OCI-LY3 (cell line): ENCODE data around the gene OOEP.

Source experiments
- H2AFZ ChIP-seq: fragments of 200-600, 300-600 bp; shearing (Covaris generic); 2 replicates; pipeline ENCODE4 v1.6.0; 2014; ENCODE audit warnings: antibody characterized with exemption, low read depth, low read length
- H3K27ac ChIP-seq: fragments of 200-600, 300-600 bp; sonication (generic); 2 replicates; pipeline ENCODE4 v1.5.1; 2014; ENCODE audit warnings: mild to moderate bottlenecking, low read length, moderate library complexity, mixed read lengths
- H3K27me3 ChIP-seq: fragments of 200-600, 300-600 bp; sonication (generic); 2 replicates; pipeline ENCODE4 v1.6.1; 2014; ENCODE audit warnings: low read depth, low read length, mixed read lengths
- H3K36me3 ChIP-seq: fragments of 200-600, 300-600 bp; sonication (generic); replicated peaks from 2 replicates; pipeline ENCODE3; 2014; ENCODE audit warnings: low read depth, low read length, mixed read lengths
- H3K4me1 ChIP-seq: fragments of 300-600, 200-600 bp; sonication (generic); 2 replicates; pipeline ENCODE4 v1.6.1; 2014; ENCODE audit warnings: low read length, mixed read lengths
- H3K4me2 ChIP-seq: fragments of 200-600, 300-600 bp; sonication (generic); 2 replicates; pipeline ENCODE4 v1.6.1; 2014; ENCODE audit warnings: low read length, mixed read lengths
- H3K4me3 ChIP-seq: fragments of 300-600, 200-600 bp; sonication (generic); 2 replicates; pipeline ENCODE4 v1.5.1; 2014; ENCODE audit warnings: antibody characterized with exemption, mild to moderate bottlenecking, low read length, moderate library complexity
- H3K79me2 ChIP-seq: fragments of 300-600, 200-600 bp; shearing (Covaris generic); 2 replicates; pipeline ENCODE4 v1.6.1; 2014; ENCODE audit warnings: mild to moderate bottlenecking, low read length, mixed read lengths
- H3K9ac ChIP-seq: fragments of 300-600, 200-600 bp; shearing (Covaris generic); 2 replicates; pipeline ENCODE4 v1.6.0; 2014; ENCODE audit warnings: mild to moderate bottlenecking, low read length, moderate library complexity
- H3K9me3 ChIP-seq: fragments of 200-600, 300-600 bp; shearing (Covaris generic); 2 replicates; pipeline ENCODE4 v1.6.1; 2014; ENCODE audit warnings: low read length, mixed read lengths; ENCODE audit not compliant: insufficient read depth
- H4K20me1 ChIP-seq: fragments of 200-600, 300-600 bp; sonication (generic); 2 replicates; pipeline ENCODE4 v1.6.1; 2016; ENCODE audit warnings: low read length, mixed read lengths; ENCODE audit not compliant: insufficient read depth
- CTCF ChIP-seq: fragments of 200-600, 300-600 bp; sonication (generic); IDR thresholded peaks from 2 replicates; pipeline ENCODE4 v1.5.1; 2014; ENCODE audit warnings: antibody characterized with exemption, low read length, low read depth
- EZH2phosphoT487 ChIP-seq: fragments of 200-600 bp; shearing (Covaris generic); IDR thresholded peaks from 2 replicates; pipeline ENCODE4 v1.6.1; 2018; ENCODE audit warnings: antibody characterized with exemption, mixed run types, low read depth

OOEP gene

GRCh38 chr6:73340048-73340447 lies 29.6 kb downstream of the OOEP start:
- Histone ChIP-seq H3K9me3 (no peaks in the 10 kb centered on the region), H3K4me3 (no peak overlapping the region), H3K9ac (no peak overlapping the region), H3K79me2 (no peaks in the 10 kb centered on the region), H4K20me1 (no peaks in the 10 kb centered on the region), H2AFZ (no peak overlapping the region), H3K27ac (no peak overlapping the region), H3K27me3 (no peaks in the 10 kb centered on the region), H3K4me1 (no peaks in the 10 kb centered on the region), H3K4me2 (no peak overlapping the region), H3K36me3 (no peaks in the 10 kb centered on the region)
- TF ChIP-seq CTCF (no peak), EZH2phosphoT487 (no peak)

- Histone ChIP-seq H3K9me3 (no peaks in the 10 kb centered on the region), H3K9ac (no peak overlapping the region), H4K20me1 (no peaks in the 10 kb centered on the region), H3K4me3 (no peak overlapping the region), H3K27me3 (no peaks in the 10 kb centered on the region), H2AFZ (no peak overlapping the region), H3K4me2 (no peak overlapping the region), H3K27ac (no peak overlapping the region), H3K36me3 (no peaks in the 10 kb centered on the region), H3K79me2 (no peaks in the 10 kb centered on the region), H3K4me1 (no peaks in the 10 kb centered on the region)
- TF ChIP-seq EZH2phosphoT487 (no peak), CTCF (no peak)
Measured at GRCh38 chr6:73339340-73339739, 30.4 kb downstream of the OOEP start.

- Histone ChIP-seq H3K4me3 (no peak overlapping the region), H2AFZ (peak overlapping the region; percentile 66; the same call in 1 of the 2 replicates), H3K9ac (no peak overlapping the region), H3K4me1 (peaks cover 14% of the 10 kb centered on the region), H4K20me1 (no peaks in the 10 kb centered on the region), H3K9me3 (no peaks in the 10 kb centered on the region), H3K27ac (no peak overlapping the region), H3K27me3 (peaks cover 4% of the 10 kb centered on the region; the same call in 1 of the 2 replicates), H3K79me2 (no peaks in the 10 kb centered on the region), H3K36me3 (no peaks in the 10 kb centered on the region), H3K4me2 (peak overlapping the region; percentile 49)
- TF ChIP-seq EZH2phosphoT487 (no peak), CTCF (no peak)
Measured at GRCh38 chr6:73329201-73329600, 40.5 kb downstream of the OOEP start.

GRCh38 chr6:73328790-73329189 lies 40.9 kb downstream of the OOEP start:
- Histone ChIP-seq H3K79me2 (no peaks in the 10 kb centered on the region), H4K20me1 (no peaks in the 10 kb centered on the region), H3K36me3 (no peaks in the 10 kb centered on the region), H3K27me3 (peaks cover 4% of the 10 kb centered on the region; the same call in 1 of the 2 replicates), H3K9ac (no peak overlapping the region), H3K9me3 (no peaks in the 10 kb centered on the region), H2AFZ (peak overlapping the region; percentile 66; the same call in 1 of the 2 replicates), H3K4me3 (no peak overlapping the region), H3K4me2 (peak overlapping the region; percentile 49), H3K4me1 (peaks cover 14% of the 10 kb centered on the region), H3K27ac (no peak overlapping the region)
- TF ChIP-seq CTCF (no peak), EZH2phosphoT487 (no peak)
